ENCODE results near the gene CEP350. TPM values are rescaled to one million over a fixed set of nuclear protein-coding genes. Genes with fewer than 3 reads are reported as not detected.
A peak's percentile ranks its signal among the peaks of the same experiment; 100 is the strongest.

The CEP350 gene
- total and polyA plus RNA-seq, 2 of the 13 experiments (the other 11 are each of a cell fraction or from before 2014, with no cell fraction given), result 7.6 to 35.9 TPM

DNA sequence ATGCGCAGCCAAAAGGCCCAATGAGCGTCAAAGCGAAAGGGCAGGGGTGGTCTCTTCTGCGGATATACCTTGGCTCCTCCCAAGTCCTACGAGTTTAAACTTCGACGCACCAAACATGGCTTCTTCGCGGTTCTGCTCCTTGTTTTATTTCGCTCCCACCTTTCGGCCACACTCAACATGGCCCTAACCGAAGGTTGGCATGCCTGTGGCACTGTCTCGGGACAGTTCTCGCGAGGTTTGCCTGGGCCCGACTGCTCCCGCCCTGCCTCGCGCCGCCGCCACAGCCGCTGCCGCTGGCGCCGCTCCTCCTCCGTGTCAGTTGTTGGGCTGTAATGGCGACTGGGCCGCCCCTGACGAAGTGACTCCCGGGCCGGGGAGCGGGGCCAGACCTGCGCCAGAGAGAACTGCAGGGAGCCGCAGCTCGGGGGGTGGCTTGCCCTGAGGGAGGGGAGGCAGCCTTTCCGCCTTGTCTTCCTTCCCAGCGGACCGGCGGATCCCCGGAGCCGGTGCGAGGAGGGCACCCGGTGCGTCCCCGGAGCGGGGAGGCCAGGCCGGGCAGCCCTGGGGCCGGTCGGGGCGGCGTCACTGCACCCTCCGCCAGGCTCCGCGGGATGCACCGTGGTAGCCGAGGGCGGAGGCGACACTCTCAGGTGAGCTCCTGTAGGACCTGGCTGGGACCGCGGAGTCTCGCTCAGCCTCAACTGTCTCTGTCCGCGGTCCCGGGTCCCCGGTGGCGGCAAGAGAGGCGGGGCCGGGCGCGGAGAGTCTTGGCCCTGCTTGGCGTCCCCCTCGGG is at the start of gene CEP350 (continued):
- TF ChIP-seq, protein P1, sequence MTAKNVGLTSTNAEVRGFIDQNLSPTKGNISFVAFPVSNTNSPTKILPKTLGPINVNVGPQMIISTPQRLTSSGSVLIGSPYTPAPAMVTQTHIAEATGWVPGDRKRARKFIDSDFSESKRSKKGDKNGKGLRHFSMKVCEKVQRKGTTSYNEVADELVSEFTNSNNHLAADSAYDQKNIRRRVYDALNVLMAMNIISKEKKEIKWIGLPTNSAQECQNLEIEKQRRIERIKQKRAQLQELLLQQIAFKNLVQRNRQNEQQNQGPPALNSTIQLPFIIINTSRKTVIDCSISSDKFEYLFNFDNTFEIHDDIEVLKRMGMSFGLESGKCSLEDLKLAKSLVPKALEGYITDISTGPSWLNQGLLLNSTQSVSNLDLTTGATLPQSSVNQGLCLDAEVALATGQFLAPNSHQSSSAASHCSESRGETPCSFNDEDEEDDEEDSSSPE (CRISPR knock-in tag; IDR thresholded peaks at IDR 0.05), result peak; percentile 81
- TF ChIP-seq MED13 (CRISPR knock-in tag; IDR thresholded peaks at IDR 0.05) (no peak), RELA (CRISPR knock-in tag; IDR thresholded peaks at IDR 0.05) (peak; percentile 55; the same call in 1 of the 2 replicates), MLLT10 (CRISPR knock-in tag; IDR thresholded peaks at IDR 0.05) (no peak), SCMH1 (CRISPR knock-in tag; IDR thresholded peaks at IDR 0.05; ENCODE audit: borderline replicate concordance) (no peak), ADNP (CRISPR knock-in tag; IDR thresholded peaks at IDR 0.05) (no peak), NFYC (CRISPR knock-in tag; IDR thresholded peaks at IDR 0.05) (peak; percentile 46; the same call in 1 of the 2 replicates), SIX1 (CRISPR knock-in tag; IDR thresholded peaks at IDR 0.05; ENCODE audit: borderline replicate concordance) (peak; percentile 7; the same call in 1 of the 2 replicates), ZFP1 (CRISPR knock-in tag; IDR thresholded peaks at IDR 0.05) (no peak; the same call in 1 of the 2 replicates), ETV5 (CRISPR knock-in tag; IDR thresholded peaks at IDR 0.05; ENCODE audit: borderline replicate concordance) (no peak), FLYWCH1 (CRISPR knock-in tag; IDR thresholded peaks at IDR 0.05) (no peak), ZNF224 (CRISPR knock-in tag; IDR thresholded peaks at IDR 0.05) (no peak; the same call in 1 of the 2 replicates)
- TF ChIP-seq, protein P2, sequence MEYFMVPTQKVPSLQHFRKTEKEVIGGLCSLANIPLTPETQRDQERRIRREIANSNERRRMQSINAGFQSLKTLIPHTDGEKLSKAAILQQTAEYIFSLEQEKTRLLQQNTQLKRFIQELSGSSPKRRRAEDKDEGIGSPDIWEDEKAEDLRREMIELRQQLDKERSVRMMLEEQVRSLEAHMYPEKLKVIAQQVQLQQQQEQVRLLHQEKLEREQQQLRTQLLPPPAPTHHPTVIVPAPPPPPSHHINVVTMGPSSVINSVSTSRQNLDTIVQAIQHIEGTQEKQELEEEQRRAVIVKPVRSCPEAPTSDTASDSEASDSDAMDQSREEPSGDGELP (IDR thresholded peaks at IDR 0.05; ENCODE audit: borderline replicate concordance, low read depth), result peak; percentile 52; the same call in 1 of the 2 replicates
- TF ChIP-seq, protein P3, sequence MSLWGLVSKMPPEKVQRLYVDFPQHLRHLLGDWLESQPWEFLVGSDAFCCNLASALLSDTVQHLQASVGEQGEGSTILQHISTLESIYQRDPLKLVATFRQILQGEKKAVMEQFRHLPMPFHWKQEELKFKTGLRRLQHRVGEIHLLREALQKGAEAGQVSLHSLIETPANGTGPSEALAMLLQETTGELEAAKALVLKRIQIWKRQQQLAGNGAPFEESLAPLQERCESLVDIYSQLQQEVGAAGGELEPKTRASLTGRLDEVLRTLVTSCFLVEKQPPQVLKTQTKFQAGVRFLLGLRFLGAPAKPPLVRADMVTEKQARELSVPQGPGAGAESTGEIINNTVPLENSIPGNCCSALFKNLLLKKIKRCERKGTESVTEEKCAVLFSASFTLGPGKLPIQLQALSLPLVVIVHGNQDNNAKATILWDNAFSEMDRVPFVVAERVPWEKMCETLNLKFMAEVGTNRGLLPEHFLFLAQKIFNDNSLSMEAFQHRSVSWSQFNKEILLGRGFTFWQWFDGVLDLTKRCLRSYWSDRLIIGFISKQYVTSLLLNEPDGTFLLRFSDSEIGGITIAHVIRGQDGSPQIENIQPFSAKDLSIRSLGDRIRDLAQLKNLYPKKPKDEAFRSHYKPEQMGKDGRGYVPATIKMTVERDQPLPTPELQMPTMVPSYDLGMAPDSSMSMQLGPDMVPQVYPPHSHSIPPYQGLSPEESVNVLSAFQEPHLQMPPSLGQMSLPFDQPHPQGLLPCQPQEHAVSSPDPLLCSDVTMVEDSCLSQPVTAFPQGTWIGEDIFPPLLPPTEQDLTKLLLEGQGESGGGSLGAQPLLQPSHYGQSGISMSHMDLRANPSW (CRISPR knock-in tag; IDR thresholded peaks at IDR 0.05; ENCODE audit: borderline replicate concordance), result no peak
- TF ChIP-seq, protein P4, sequence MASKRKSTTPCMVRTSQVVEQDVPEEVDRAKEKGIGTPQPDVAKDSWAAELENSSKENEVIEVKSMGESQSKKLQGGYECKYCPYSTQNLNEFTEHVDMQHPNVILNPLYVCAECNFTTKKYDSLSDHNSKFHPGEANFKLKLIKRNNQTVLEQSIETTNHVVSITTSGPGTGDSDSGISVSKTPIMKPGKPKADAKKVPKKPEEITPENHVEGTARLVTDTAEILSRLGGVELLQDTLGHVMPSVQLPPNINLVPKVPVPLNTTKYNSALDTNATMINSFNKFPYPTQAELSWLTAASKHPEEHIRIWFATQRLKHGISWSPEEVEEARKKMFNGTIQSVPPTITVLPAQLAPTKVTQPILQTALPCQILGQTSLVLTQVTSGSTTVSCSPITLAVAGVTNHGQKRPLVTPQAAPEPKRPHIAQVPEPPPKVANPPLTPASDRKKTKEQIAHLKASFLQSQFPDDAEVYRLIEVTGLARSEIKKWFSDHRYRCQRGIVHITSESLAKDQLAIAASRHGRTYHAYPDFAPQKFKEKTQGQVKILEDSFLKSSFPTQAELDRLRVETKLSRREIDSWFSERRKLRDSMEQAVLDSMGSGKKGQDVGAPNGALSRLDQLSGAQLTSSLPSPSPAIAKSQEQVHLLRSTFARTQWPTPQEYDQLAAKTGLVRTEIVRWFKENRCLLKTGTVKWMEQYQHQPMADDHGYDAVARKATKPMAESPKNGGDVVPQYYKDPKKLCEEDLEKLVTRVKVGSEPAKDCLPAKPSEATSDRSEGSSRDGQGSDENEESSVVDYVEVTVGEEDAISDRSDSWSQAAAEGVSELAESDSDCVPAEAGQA (IDR thresholded peaks at IDR 0.05; ENCODE audit: low read depth), result peak; percentile 94
- TF ChIP-seq, protein P4 (CRISPR knock-in tag; IDR thresholded peaks at IDR 0.05; ENCODE audit: borderline replicate concordance), result no peak
- TF ChIP-seq, protein P5, sequence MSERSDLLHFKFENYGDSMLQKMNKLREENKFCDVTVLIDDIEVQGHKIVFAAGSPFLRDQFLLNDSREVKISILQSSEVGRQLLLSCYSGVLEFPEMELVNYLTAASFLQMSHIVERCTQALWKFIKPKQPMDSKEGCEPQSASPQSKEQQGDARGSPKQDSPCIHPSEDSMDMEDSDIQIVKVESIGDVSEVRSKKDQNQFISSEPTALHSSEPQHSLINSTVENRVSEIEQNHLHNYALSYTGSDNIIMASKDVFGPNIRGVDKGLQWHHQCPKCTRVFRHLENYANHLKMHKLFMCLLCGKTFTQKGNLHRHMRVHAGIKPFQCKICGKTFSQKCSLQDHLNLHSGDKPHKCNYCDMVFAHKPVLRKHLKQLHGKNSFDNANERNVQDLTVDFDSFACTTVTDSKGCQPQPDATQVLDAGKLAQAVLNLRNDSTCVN (CRISPR knock-in tag; IDR thresholded peaks at IDR 0.05; ENCODE audit: borderline replicate concordance), result 0 out of 2 replicates have a peak, but pooled peaks have one; percentile 14
